EL (cell line): Measurements from ENCODE around the gene GALNTL6.

Experiments used
- DNase-seq: peaks from one replicate; pipeline ENCODE4 v3.0.0-alpha.2; 2016

Gene GALNTL6

GRCh38 chr4:172596206-172596605 lies 783.0 kb downstream of the GALNTL6 start:
- no peak for DNase-seq

- DNase-seq = no peak
Measured at GRCh38 chr4:172599554-172599953, 786.4 kb downstream of the GALNTL6 start.

- no peak for DNase-seq
Measured at GRCh38 chr4:172601195-172601594, 788.0 kb downstream of the GALNTL6 start.

DNA sequence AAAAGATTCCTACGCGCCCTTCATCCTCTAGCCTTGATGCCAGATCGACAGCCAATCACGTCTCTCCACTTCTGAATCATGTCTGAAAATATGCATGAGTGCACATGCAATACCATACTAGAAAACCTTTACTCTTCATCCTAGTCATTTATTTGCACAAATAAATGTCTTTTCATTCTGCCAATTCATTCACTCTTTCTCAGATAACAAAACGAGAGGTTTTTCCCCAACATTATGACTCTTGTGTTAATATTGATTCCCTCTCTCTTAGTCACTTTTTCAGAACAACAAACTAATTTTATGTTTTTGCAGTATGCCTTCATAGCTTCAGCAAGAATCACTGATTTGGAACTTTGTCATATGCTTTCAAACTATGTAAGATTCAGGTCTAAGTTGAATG lies 806.0 kb downstream of the GALNTL6 start:
- no peak for DNase-seq

DNA sequence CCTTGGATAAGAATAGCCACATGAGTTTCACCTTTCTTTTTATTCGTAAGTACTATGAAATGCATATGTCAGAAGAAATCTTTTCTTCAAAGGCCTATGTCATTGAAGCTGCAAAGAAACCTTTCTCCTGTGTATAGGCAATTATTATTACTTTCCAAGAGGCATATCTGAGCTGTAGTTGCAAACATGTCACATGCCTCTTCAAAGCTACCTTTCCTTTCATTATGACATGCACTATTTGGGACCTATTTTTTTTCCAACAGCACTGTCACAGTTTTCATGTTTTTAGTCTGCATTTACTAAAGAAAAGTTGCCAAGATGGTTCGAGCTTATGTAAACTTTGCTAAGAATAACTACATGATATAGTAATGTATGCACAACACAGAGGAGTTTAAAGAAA lies 806.6 kb downstream of the GALNTL6 start:
- no peak for DNase-seq

DNA sequence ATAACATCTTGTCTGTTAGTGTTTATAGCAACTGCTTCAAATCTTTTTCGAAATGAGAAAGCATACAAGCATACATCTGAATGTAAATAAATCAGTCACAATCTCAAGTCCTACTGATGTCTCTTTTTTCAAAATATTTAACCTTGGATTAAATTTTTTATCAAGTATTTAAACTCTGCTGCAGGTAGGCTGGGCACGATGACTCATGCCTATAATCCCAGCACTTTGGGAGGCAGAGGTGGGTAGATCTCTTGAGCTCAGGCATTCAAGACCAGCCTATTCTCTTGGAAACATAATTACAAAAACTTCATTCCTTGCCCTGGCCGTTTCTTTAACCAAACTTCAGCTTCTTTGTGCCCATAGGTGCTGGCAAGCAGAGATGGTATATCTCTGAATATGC lies 815.1 kb downstream of the GALNTL6 start:
- no peak for DNase-seq

- DNase-seq = no peak
Measured at GRCh38 chr4:172630280-172630679, 817.1 kb downstream of the GALNTL6 start.

- DNase-seq = no peak
Measured at GRCh38 chr4:172631832-172632231, 818.6 kb downstream of the GALNTL6 start.

DNA sequence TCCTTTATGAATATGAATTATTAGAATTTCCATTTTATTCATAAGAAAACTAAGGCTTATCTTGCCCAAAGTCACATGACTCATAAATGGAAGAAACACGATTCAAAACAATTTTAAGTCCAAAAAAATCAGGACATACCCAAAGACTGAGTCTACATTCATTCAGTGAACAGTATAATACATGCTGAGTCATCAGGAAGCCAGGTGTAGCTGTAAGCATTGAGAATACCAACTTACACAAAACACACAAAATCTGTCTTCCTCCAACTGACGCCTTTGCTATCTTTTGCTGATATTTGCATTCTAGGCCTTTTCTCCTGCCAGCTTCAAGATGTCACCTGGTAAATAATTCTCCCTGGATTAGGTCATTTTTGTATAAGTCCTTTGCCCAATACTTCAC lies 835.3 kb downstream of the GALNTL6 start:
- DNase-seq = peak; percentile 2

- DNase-seq = no peak
Measured at GRCh38 chr4:172649143-172649542, 835.9 kb downstream of the GALNTL6 start.

DNA sequence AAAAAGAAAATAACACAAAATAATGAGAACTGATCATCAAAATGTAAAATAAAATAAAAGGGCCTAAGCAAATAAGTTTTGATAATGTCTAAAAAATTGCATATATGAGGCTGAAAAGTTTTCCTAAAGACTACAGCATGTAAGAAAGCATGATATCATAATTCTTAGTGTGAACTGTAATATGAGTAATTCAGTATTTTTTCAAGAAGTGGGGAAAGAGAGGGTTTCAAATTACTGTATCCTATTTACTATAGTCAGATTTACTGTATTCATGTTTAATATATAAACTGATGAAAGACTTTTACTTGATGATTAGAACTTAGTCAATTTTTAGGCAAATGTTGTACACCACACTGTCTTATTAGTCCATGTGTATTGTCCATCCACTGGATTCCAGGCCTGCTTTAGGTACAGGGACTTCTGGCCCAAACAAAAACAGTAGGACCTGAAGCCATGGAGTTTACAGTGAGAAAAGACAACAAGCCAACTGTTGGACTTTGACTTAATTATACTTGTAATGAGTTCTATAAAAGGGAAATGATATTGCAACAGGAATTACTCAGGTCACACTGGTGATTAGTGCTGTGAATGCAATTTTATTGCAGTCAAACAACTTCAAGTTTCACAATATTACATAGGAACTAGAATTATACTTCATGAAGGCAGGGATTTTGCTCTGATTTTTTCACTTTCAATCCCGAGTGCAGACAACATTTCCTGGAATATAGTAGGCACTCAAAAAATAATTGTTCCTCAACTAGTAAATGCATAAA lies 837.7 kb downstream of the GALNTL6 start:
- DNase-seq = no peak

- DNase-seq = no peak
Measured at GRCh38 chr4:172651961-172652360, 838.8 kb downstream of the GALNTL6 start.

DNA sequence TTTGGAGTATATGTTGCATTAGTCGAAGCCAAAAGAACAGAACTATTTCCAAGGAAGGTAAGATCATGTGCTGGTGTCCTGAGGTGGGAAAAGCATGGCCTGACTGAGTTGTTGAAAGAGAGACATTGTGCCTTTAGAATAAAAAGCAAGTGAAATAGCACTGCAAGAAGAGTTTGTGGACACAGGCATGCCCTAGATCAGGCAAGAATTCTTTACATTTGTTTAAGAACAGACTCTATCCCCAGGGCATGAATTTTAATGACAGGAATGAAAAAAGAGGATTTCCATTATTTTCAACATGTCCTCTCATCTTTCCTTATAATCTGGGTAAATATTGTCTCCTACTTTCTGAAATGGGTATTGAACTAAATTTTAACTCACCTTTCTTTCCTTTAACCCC lies 839.2 kb downstream of the GALNTL6 start:
- no peak for DNase-seq

DNA sequence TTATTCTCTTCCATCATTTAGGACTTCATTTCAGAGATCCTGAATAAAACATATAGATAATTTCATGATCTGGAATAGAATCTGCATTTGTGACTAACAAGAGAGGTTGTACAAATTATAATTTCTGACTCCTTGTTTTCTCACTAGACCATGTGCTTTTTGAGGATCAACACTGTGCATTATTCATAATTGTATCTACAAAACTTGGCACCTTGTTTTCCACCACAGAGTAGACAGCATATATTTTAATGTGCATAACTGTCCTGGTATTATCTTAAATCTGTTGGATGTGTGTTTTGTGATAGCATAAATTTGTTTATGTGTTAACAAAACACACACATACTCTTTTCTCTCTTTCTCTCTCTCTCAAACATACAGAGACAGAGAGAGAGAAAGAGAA lies 840.5 kb downstream of the GALNTL6 start:
- DNase-seq = no peak

GRCh38 chr4:172654457-172654856 lies 841.3 kb downstream of the GALNTL6 start:
- DNase-seq = no peak

DNA sequence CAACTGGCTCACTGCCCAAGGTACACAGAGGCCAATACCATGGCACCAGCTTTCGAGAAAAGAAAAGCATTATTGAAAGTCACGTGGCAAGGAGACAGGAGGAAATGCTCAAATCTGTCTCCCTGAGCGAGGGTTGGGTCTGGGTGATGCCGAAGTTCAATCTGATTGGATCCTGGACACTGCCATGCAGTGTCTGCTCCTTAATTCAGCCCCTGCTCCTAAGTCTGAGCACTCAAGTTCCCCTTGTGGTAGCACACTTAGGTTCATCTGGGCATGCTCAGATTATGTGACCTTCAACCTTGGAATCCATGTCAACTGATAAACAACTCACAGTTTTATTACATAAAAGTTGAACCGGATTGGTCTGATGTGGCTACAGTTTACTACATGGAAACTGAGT lies 842.9 kb downstream of the GALNTL6 start:
- DNase-seq = no peak

DNA sequence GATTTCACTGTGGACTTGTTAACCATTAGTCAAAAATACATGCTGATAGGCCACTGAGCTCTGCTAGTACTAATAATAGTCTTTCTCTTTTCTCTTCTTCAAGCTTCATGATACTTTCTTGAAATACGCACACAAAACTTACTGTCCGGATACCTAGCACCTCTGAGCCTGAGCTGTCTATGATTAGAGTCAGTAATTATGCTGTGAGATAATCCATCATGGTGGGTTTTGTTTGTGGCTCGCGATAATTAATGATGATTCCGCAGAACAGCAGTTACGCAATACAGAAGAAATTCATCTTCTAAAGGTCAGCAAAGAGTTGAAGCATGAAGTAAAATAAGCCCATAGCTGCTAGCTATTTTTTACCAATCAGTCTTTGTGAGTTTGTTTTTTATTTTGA lies 843.9 kb downstream of the GALNTL6 start:
- no peak for DNase-seq

GRCh38 chr4:172660251-172660650 lies 847.0 kb downstream of the GALNTL6 start:
- DNase-seq = no peak

DNA sequence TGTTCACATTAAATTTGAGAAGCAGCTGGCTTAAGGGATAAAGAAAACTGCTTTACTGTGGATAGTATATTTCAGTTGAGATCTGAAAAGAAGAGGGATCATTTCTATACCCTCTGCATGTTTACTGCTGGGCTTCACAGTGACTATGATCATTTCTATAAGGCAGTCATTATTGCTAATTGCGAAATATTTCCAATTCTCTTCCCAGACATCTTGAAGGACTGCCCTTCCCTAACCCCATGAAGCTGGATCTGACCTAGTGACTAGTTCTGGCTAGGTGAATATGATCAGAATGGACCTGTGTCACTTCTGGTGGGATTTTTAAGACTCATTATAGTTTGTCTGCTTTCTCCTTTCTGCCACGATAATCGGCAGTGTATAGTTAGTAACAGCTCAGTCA lies 848.9 kb downstream of the GALNTL6 start:
- no peak for DNase-seq

- DNase-seq = peak; percentile 30
Measured at GRCh38 chr4:172666711-172667368, 853.6 kb downstream of the GALNTL6 start.

DNA sequence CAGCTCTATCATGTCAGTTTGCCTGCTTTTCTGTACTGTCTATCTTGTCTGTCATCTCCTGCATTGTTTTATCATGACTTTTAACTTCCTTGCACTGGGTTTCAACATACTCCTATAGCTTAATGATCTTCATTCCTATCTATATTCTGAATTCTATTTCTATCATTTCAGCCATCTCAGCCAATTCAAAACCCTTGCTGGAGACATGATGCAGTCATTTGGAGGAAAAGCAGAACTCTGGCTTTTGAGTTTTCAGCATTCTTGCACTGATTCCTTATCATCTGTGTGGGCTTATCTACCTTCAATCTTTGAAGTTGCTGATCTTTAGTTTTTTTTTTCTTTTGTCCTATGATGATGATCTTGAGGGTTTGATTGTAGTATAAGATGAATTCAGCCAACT lies 861.6 kb downstream of the GALNTL6 start:
- DNase-seq = no peak

DNA sequence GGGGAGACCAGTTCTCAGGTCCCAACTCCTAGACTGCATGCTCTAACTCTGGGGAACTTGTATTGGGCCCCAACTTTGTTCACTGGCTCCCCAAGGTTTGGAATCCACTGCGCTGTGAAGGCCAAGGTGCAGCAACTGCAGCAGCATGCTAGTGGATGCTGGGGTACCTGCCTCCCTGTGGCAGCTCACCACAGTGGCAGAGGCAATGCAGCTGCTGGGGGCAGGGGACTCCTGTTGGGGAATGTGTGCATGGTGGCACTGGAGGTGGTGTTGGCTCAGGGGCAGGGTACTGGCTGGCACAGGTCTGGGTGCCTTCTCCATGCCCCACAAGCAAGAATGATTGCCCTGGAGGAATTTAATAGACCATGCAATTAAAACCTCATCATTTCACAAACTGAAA lies 862.0 kb downstream of the GALNTL6 start:
- no peak for DNase-seq

DNA sequence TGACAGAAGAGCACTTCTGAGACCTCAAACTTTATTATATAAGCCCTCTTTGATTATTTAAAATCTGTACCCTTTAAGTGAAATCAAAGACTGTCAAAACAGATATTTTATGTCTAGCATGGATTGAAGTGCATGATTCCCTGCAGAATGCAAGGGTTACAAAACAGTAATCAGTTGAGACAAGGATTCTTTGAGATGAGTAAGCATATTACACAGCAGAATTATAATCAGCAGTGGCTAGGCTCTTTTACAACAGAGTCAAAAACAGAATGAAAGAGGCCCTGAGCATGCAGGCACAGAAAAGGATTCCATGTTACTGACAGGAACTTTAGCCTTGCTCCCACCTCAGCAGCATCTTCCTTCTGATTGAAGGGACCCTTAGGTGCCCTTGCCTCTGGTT lies 867.5 kb downstream of the GALNTL6 start:
- no peak for DNase-seq

DNA sequence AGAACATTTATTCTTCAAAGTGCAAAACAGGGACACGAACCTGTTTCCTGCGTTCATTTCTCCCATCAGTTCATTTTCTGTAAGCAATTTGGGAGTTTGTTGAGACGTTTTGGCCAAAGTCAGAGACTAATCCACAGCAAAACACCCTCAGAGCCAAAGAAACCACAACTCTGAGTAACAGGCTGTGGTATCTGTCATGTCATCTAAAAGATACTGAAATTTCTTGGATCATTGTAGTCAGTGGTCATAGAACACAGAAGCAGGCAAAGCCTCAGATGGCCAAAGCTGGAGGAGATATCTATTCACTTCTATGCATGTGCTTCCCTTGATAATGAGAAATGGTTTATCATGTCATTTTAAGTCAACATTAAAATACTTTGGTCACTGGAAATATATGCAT lies 869.8 kb downstream of the GALNTL6 start:
- peak; percentile 34 for DNase-seq

- DNase-seq = no peak
Measured at GRCh38 chr4:172686021-172686420, 872.8 kb downstream of the GALNTL6 start.
